ENCODE measurements around the gene DNAH6.
A peak's percentile ranks its signal among the peaks of the same experiment; 100 is the strongest.

The DNAH6 gene

DNA sequence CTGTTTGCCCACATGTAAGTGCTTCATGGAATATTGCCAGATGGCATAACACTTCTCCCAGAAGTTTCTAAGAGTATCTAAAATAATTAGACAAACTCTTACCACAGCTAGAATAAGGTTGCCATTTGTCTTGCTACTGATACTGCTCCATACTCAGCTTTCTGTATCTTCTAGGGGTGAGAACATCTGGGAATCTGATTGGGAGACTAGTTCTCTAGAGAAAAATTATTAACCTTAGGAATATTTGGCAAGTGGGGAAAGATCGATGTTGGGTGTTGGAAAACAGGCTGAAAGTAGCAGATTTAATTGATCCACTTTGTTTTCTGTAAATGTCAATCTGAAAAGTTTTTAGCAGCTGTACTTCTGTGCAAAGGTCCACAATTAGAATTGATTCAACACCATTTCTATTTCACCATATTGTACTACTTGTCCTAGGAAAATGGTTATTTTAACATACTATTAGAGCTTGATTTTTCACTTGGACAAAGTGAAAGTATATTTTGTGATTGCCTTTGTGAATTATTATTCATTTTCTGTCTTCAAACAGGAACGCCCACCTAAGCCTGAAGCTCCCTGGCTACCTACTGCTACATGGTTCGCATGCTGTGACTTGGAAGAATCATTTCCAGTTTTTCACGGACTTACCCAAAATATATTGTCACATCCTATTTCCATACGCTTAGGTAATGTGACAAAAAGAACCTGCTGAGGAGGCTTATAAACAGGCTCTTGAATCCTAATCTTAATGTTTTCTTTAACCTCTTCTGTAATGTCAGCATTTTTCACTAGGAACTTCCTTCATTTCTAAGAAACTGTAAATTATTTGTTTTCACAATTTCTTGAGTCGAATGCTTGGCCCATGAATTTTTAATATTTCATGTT lies 216.8 kb downstream of the DNAH6 start:
- TF ChIP-seq, protein P1, sequence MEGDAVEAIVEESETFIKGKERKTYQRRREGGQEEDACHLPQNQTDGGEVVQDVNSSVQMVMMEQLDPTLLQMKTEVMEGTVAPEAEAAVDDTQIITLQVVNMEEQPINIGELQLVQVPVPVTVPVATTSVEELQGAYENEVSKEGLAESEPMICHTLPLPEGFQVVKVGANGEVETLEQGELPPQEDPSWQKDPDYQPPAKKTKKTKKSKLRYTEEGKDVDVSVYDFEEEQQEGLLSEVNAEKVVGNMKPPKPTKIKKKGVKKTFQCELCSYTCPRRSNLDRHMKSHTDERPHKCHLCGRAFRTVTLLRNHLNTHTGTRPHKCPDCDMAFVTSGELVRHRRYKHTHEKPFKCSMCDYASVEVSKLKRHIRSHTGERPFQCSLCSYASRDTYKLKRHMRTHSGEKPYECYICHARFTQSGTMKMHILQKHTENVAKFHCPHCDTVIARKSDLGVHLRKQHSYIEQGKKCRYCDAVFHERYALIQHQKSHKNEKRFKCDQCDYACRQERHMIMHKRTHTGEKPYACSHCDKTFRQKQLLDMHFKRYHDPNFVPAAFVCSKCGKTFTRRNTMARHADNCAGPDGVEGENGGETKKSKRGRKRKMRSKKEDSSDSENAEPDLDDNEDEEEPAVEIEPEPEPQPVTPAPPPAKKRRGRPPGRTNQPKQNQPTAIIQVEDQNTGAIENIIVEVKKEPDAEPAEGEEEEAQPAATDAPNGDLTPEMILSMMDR (IDR thresholded peaks at IDR 0.05; ENCODE audit: low read depth, low read length) = no peak
- no peak for DNase-seq (ENCODE audit: extremely low read depth, low read depth)

DNA sequence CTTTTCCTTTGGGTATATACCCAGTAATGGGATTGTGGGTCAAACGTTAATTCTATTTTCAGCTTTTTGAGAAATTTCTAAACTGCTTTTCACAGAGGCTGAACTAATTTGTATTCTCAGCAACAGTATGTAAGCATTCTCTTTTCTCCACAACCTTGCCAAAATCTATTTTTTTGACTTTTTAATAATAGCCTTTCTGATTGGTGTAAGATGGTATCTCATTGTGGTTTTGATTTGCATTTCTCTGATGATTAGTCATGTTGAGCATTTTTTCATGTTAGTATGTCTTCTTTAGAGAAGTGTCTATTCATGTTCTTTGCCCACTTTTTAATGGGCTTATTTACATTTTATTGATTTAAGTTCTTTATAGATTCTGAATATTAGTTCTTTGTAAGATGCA lies 219.1 kb downstream of the DNAH6 start:
- DNase-seq (ENCODE audit: extremely low read depth, low read depth) = peak; percentile 7
- TF ChIP-seq, protein P1 (IDR thresholded peaks at IDR 0.05; ENCODE audit: low read depth, low read length) = no peak

DNA sequence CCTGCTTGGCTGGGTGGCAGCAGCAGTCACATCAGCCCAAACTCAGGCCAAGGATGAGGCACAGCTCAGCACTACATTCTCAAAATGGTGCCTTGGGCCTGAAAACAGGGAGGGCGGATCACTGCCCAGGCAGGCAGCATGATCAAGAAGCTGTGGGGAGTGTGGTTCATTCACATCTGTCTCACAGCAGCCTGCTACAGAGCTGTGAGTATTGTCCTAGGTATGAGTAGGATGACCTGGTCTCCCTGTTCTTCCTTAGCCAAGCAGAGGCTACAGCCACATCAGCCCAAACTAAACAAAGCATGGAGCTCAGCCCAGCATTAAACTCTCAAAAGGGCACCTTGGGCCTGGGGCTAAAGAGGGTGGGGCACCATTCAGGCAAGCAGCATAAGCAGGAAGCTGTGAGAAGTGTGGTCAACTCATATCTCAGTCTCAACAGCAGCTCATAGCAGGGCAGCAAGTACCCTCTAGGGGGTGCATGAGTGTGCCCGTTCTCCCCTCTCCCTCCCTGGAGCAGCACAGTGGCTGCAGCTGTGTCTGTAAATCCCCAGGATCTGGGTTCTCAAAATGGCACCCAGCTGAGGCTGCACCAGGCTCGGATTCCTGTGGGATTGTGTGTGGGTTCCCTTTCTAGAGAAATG lies 225.0 kb downstream of the DNAH6 start:
- DNase-seq (ENCODE audit: extremely low read depth, low read depth) = no peak
- TF ChIP-seq, protein P1 (IDR thresholded peaks at IDR 0.05; ENCODE audit: low read depth, low read length) = peak; percentile 24

DNA sequence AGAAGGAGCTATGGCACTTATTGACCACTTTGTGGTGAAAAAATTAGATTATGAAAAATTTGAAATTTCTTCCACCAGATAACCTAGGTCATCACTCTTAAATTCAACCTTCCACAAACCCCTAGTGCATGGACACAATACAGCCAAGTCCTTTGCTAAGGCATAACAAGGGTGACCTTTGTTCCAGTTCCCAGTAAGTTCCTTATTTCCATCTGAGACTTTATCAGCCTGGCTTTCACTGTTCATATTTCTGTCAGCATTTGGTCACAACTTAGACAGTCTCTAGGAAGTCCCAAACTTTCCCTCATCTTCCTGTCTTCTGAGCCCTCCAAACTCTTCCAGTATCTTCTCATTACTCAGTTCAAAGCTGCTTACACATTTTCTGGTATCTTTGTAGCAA lies 232.0 kb downstream of the DNAH6 start:
- DNase-seq (ENCODE audit: extremely low read depth, low read depth) = no peak
- TF ChIP-seq, protein P1 (IDR thresholded peaks at IDR 0.05; ENCODE audit: low read depth, low read length) = no peak

DNA sequence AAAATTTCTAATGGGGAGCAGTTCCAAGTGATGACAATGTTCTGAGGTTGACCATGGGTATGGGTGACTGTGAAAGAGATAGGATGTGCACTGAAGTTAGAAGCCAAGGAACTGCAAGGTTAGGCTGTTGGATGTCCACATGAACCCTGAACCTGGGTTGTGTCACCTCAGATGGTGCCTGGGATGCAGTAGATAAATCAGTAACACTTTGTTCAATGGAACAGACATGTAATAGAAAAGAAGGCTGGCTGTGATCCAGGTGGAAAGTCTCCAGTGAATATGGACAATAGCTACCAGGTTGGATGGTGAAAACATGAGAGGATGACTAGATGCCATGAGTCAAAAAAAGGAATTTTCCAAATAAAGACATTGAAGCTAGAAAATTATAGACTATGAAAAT lies 233.1 kb downstream of the DNAH6 start:
- TF ChIP-seq, protein P1 (IDR thresholded peaks at IDR 0.05; ENCODE audit: low read depth, low read length) = no peak
- DNase-seq (ENCODE audit: extremely low read depth, low read depth) = no peak

DNA sequence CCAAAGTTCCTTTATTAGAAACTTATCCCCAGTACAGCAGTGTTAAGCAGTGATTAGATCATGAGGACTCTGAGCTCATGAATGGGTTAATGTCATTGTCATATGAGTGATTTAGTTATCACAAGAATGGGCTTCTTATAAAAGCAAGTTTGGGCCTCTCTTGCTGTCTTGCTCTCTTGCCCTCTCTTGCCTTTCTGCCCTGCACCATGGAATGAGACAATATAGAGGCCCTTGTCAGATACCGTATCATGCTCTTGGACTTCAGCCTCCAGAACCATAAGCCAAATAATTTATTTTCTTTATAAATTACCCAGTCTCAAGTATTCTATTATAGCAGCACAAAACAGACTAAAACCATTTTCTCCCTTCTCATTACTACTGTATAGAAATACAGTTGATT lies 238.8 kb downstream of the DNAH6 start:
- TF ChIP-seq, protein P1 (IDR thresholded peaks at IDR 0.05; ENCODE audit: low read depth, low read length) = no peak

DNA sequence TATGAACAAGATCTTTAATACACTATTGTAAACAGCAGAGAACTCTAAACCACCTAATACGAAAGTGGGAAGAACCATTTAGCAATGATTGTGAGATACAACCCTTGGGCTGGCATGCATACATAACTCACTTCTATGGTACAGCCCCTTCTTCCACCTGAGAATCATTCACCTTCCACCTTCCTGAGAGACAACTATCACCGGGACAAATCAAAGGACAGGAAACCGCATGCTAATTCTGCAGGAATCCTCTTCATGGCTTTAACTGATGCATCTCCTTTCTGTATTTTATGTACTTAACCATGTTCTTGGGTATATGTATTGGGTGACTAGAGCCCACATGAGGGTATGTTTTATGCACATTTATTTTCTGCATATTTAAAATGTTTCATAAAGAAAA lies 241.3 kb downstream of the DNAH6 start:
- DNase-seq (ENCODE audit: extremely low read depth, low read depth) = no peak
- TF ChIP-seq, protein P1 (IDR thresholded peaks at IDR 0.05; ENCODE audit: low read depth, low read length) = no peak

More for the DNA sequence above, 238.8 kb downstream of the DNAH6 start:
- DNase-seq (ENCODE audit: extremely low read depth, low read depth) = no peak
